NCI-H526 treated with DMSO at 0.1 percent for 48 hours (cell line): ENCODE data around the gene PDHX.
A peak's percentile ranks its signal among the peaks of the same experiment; 100 is the strongest.
"Not testable (repeated sequence)": the region's sequence is repeated elsewhere in the genome, so short reads cannot be mapped to it uniquely, and the experiment has no call there.

Experiments used
- DNase-seq: peaks from one replicate; lab custom pipeline; 2025; lab: John Stamatoyannopoulos, UW

PDHX gene

DNA sequence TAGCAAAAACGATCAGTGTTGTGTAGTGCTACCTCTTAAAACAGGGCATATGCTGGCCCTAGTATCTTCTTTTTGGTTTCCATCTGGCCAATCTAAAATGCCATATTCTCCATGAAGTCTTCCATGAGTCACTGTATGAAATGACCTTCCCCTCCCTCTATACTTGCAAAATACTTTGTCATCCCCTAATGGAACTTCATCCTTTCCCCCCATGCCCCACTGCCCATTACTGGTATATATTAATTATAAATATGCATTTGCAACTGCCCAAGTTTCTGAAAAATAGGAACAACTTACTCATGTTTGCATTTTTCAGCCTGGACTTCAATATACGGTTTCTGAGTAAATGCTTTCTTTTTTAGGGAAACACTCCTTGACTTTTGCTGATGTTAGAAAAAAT lies 4.7 kb upstream of the PDHX start:
- DNase-seq: no peak

DNA sequence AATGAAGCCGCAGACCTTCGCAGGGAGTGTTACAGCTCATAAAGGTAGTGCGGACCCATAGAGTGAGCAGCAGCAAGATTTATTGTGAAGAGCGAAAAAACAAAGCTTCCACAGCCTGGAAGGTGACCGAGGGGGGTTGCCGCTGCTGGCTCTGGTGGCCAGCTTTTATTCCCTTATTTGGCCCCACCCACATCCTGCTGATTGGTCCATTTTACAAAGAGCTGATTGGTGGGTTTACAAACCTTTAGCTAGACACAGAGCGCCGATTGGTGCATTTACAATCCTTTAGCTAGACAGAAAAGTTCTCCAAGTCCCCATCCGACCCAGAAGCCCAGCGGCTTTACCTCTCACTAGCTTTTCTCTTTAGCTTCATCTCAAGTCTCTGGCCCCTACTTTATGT lies 2.9 kb upstream of the PDHX start:
- not testable (repeated sequence) for DNase-seq

GRCh38 chr11:34915136-34916014 lies 1.0 kb upstream of the PDHX start:
- DNase-seq: peak; percentile 72

- no peak for DNase-seq
These were observed 689 bp downstream of the PDHX start for GRCh38 chr11:34916843-34917770.

GRCh38 chr11:34921156-34921555 lies 4.7 kb downstream of the PDHX start:
- DNase-seq: no peak

DNA sequence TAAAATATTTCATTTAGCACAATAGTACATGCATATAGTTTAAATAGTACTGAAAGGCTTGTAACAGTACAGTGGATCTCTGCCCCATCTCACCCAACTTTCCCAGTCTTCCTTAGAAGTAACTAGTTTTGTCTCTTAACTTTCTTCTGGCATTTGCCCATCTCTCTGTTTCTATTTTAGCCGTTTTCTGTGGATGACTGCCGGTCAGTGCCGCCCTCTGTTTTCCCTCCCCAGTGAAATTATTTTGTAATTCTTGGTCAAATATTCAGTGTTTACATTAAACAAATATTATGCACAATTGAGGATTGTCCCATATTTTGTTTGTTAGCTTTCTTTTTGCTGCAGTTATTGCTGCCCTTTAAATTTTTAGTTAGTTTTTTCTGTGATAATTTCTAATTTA lies 8.3 kb downstream of the PDHX start:
- DNase-seq: no peak

DNA sequence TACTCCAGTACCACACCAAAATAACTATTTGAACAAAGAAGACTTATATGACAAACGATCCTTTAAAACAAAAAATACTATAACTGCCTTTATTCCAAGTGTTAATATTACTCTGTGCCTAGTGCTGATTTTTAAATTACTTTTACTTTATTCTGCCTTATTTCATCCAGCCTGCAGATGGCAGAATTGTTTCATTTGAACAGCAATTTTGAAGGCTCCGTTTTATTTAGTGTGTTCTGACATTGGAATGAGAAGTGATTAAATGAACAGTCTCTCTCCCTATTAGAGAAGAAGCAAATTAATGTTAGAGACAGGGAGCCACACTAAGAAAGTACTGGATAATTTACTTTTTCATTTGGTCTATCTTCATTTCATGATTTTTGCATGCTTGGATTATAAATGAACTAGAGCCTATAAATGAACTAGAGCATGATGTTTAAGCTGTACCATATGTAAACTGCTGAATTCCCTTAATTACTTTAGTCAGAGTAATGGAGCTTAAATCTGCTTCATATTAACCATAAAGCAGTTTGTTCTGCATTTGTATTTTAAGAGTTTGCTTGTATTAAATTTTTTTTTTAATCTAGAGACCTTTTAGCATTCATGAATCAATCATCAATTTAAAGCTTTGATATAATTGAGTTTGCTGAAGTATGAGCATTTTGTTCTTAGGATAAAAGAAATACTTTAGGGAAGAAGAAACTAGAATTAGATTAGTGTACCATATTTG lies 9.8 kb downstream of the PDHX start:
- DNase-seq: peak; percentile 31

DNA sequence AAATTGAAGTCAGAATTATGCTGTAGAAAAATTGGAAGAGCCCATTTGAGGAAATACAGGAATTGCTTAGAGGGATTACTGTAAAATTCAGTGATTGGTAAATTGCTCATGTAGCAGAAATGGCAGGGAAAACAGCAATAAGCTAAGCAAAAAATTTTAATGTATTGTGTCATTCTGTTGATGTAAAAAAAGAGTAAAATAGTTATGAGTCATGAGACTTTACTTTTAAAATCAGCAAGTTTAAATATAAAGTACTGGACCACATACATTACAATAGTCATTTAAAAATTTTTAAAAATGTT lies 10.4 kb downstream of the PDHX start:
- no peak for DNase-seq

- no peak for DNase-seq
These were observed 12.0 kb downstream of the PDHX start for GRCh38 chr11:34928268-34928959.

DNA sequence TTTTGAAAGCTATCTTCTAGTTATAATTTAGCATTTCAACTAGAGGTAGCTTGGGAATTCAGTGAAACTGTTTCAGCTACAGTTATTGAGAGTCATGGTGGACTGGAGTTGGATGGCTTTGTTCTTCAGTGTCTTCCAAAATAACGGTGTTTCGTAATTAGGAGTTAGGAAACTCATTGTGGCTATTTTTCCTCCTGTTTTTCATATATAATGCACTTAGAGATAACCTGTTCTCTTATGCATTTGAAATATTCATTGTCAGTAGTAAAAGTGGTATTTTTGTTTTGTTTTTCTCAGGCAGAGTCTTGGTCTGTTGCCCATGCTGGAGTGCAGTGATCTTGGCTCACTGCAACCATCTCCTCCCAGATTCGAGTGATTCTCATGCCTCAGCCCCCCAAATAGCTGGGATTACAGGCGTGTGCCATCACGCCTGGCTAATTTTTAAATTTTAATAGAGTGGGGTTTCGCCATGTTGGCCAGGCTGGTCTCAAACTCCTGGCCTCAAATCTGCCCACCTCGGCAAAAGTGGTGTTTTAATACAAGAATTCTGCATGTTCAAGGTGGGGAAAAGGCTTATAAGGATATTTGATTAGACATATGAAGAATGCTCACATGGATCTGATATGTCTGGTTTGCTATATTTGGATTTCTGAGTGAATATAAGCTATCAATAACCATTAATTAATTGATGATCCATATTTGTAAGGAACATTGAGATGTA lies 12.7 kb downstream of the PDHX start:
- DNase-seq: no peak

DNA sequence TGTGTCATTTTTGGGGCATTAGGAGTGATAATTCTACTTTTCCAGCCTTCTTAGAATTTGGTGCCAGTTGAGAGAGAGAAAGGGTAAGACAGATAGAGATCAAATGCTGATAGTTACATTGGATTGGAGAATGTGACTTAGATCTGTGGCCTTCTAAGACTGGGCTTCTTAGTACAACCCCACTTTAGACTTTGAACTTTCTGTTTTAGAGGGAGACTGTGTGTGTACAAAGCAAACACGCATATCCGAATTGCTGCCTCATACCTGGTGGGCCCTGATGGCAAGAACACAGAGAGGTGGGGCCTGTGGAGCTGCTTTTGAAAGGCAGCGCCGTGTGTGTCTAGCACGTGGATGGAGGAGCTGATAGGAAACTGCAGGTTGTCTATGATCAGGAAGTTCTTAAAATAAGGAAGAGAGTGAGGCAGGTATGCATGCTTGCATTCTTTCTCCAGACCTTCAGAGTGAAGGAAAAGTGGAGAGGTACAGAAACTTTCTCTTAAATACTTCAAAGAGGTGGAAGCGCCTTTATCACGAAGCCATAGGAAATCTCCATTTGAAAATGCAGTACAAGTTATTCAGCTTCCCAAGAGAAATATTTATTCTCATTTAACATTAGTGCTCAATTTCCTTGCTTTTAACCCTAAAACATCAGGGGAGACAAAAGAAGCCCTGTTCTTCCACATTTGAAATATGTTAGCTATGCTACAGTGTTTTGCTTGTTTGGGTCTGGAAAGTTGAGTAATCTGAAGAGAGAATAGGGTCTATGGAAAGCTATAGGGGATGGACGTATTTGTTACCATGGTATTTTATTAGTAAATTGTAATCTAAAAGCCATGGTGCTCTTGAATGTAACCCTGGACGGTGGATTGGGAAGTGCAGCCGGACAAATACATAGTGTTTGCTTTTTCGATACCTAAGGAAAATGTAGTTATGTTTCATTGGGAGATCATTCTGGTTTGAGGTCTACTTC lies 13.7 kb downstream of the PDHX start:
- no peak for DNase-seq

- DNase-seq: no peak
These were observed 20.7 kb downstream of the PDHX start for GRCh38 chr11:34936945-34937629.

- no peak for DNase-seq
These were observed 22.2 kb downstream of the PDHX start for GRCh38 chr11:34938611-34939010.

DNA sequence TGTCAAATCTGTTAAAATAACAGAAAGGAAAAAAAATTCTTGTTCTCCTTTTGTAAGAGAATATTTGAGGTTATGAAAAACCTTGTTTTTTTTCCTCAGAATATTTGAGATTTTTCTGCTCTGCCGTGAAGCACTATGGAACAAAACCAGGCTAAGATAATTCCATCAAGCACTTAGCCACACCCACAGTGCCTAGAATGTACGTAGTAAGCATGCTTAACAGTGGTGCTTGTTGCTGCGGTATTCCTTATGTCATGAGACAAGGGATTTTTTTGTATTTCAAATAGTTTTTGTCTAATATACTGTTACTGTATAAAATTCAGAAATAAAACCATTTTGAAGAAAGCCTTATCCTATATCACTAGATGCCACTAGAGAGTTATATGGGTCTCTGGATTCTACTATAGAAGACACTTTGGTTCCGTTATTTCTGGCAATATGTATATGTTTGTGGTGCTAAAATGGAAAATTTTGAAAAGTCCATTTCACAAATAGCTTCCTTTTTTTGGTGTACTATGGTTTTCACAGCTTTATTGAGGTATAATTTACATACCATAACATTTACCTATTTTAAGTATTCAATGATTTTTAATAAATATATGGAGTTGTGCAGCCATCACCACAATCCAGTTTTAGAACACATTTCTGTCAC lies 23.7 kb downstream of the PDHX start:
- no peak for DNase-seq

DNA sequence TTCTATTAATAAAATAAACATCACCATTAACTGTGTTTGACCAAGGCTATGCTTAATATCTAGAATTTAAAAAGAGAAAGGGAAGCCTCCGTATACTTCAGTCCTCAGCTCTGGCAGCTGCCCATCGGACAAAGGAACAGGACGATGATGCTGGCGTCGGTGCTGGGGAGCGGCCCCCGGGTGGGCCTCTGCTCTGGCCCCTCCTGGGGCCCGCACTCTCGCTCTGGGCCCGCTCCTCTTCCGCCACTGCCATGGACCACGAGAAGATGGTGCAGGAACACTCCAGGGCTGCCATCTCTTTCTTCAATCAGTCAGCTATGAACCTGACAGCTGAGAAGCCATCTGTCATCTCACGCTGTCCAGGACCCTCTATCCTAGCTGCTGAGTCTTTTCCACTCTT lies 25.3 kb downstream of the PDHX start:
- no peak for DNase-seq

DNA sequence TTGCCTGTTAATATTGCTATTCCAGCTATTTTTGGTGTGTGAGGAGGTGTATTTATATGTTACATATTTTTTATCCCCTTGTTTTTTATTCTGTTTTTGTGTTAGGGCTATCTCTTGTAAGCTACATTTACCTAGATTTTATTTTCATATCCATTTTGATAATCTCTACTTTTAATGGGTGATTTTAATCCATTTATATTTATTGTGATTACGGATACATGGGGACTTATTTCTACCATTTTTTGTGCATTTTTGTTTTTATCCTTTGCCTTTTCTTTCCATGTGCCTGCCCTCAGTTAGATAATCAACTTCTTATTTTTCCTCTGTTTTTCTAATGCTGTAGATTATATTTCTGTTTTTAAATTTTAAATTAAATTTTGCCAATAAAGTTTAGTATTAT lies 28.3 kb downstream of the PDHX start:
- no peak for DNase-seq

DNA sequence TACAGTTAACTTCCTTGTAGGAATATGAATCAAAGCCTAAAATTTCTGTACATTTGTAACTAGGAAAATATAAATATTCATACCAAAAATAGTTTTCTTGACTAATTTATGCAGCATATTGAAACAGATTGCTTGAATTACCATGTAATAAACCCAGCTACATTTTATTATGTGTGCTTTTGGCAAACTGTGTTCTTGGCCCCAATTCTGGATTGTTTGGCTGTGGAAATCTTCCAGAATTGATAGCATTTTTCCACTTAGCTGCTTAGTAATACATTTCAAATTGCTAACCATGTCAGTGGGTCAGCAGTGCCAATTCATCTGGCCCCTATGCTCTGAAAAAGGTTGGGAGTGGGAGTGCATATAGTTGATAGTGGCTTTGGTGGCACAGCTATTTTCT lies 32.3 kb downstream of the PDHX start:
- no peak for DNase-seq

GRCh38 chr11:34953955-34954354 lies 37.5 kb downstream of the PDHX start:
- no peak for DNase-seq

GRCh38 chr11:34957206-34957605 lies 40.8 kb downstream of the PDHX start:
- no peak for DNase-seq
